HG02870 (cell line): Measurements from ENCODE around the gene GMPR.

Experiments
- ATAC-seq: cut with Tn5 transposase; IDR thresholded peaks from one replicate; pipeline ENCODE4 v1.9.1; 2021; ENCODE audit warnings: mild to moderate bottlenecking, moderate library complexity; ENCODE audit not compliant: unreplicated experiment

Gene GMPR

GRCh38 chr6:16324606-16325225 is 86.3 kb downstream of the GMPR start:
- no peak for ATAC-seq

GRCh38 chr6:16326531-16326930 is 88.1 kb downstream of the GMPR start:
- ATAC-seq, result no peak

GRCh38 chr6:16326971-16327776 is 88.8 kb downstream of the GMPR start:
- ATAC-seq, result no peak

- no peak for ATAC-seq
These were observed 89.5 kb downstream of the GMPR start for GRCh38 chr6:16327777-16328325.

GRCh38 chr6:16329233-16329632 is 90.8 kb downstream of the GMPR start:
- no peak for ATAC-seq

- no peak for ATAC-seq
These were observed 93.2 kb downstream of the GMPR start for GRCh38 chr6:16331384-16332174.

- peak; percentile 77 for ATAC-seq
These were observed 93.8 kb downstream of the GMPR start for GRCh38 chr6:16332175-16332542.

GRCh38 chr6:16333580-16333979 is 95.2 kb downstream of the GMPR start:
- no peak for ATAC-seq

DNA sequence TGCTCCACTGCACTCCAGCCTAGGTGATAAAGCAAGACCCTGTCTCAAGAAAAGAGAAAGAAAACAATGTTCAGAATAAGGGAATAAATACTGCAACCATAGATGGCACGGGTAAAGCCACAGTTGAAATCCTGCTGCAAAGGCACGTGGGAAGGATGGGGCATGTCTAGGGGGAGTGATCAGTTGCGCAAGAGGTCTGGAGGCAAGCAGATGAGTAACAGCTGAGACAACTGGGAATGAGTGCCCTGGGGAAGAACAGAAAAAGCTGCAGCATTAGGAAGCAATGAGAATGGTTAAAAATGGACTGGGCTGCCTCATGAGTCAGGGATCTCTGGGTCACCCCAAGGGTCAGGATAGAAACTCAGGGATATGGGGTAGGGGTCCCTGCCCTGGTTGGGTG is 96.3 kb downstream of the GMPR start:
- ATAC-seq, result no peak

- no peak for ATAC-seq
These were observed 96.8 kb downstream of the GMPR start for GRCh38 chr6:16335176-16335575.

DNA sequence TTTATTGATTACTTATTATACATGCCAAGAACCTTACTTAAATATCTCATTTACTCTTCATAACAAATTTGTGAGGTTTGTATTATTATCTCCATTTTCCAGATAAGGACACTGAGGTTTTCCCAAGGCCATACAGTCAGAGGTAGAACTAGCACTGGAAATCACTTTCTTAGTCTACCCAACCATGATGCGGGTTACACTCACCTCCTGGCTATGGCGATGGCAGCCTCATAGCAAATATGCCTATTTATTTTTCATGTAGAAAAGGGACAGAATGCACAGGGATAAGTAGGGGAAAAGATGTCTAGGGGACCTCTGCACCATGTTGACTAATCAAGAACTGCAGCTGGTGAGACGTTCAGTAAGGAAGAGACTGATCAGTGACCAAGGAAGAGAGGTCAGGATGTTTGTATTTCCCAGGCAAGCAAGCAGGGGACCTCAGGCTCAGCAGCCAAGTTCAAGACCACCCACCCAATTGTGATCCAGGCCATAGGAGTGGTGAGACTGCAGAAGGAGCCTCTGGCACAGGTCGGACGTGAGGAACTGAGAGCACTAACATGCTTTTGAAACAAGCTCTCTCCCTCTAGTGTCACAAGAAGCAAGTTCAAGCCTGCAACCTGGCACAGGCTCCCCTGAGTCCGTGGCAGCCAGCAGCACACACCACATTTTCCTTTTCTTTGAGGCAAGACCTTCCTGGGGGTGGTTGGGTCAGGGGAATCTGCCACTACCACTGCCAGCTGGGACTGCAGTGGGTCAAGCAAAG is 97.8 kb downstream of the GMPR start:
- ATAC-seq, result no peak

- ATAC-seq, result no peak
These were observed 98.5 kb downstream of the GMPR start for GRCh38 chr6:16336911-16337294.

DNA sequence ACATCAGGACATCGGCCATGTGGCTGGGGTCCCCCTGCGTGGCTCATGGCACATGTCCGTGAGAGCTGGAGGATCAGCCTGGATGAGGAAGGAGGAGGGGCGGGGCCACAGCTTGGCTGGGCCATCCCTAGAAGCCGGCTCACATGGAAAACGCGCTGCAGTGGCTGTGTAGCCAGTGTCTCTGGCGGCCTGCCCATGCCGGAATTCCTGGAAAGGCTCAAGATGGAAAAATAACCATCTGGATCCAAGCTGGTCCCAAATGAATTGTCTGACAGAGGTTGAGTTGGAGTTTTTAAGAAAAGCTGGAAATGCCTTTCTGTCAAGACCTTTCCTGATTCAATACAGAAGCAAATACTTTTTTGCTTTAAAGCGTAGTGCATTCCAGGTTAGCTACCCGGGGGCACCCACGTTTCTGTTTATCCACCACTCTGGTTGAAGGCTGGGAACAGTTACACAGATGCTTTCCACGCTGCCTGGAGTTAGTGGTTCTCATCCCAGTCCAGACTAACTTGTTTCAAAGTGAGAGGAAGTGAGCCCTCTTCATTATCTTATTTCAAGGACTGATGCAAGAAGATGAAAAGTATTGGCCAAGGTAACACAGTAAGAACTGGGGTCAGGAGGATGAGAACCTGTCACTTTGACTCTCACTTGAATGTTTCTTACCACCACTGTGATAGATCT is 99.0 kb downstream of the GMPR start:
- ATAC-seq, result no peak

DNA sequence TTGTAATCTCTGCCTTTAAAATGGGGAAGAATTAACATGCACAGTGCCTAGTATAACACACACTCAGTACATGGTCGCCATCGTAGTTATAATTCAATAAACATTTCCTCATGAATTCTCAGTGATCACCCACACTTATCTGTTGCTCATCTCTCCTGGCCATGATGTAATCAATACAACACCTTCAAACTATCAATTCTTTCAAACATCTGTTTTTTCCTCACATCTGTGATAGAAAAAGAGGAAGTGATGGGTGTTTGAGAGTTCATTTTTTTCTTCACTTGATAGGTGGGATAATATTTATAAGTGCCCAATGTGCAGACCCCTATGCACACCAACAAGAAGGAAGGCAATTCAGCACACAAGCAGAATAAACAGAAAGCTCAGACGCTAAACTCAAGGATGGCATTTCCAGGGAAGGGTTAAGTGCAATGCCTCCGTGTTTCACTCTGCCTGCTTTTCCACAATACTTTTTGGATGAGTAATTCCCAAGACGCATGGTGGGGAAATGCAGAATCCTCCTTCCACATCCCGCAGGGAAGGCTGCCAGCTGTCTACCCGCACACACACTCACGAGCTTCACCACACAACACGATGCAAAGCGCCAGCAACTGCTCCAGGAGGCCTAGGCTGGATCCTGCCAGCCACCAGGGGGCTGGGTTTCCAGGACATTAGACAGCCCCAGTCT is 100.3 kb downstream of the GMPR start:
- ATAC-seq, result no peak

DNA sequence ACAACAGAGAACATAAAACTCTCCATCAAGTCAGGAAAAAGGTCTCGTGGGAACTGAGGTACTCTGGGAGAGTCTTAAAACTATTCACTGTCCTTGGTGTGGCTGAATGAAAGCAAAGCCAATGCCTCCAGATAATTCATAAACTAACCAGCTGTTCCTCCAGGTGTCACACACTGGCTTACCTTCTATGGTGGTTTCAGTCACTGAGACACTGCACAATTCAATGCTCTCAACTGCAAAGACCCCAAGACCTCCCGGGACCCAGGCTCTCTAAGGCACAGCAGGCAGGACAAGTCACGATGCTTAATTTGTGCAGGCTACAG is 100.8 kb downstream of the GMPR start:
- ATAC-seq, result no peak

DNA sequence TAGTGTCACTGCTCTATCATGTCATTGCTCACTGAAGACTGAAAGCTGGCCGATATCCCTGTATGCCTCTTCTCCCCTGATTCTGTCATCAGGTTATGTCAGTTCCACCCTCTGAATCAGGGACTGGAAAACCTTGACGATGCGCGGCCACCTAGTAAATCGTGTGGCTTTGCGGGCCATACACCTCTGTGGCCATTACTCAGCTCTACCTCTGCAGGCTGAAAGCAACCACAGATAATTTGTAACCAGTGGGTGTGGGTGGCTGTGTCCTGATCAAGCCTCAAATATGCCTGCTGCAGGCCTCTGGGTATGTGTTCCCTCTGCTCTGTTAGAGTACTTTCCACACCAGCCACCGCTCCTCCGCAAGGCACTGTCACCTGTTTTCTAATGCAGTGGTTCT is 105.2 kb downstream of the GMPR start:
- ATAC-seq, result no peak

- ATAC-seq, result no peak
These were observed 106.4 kb downstream of the GMPR start for GRCh38 chr6:16344756-16345155.
